Measurements from ENCODE around the gene SCNN1A.

GRCh38 chr12:6383572-6384498, 8.5 kb upstream of the SCNN1A start, which contains the start of gene LTBR:
- TF ChIP-seq CTCF (IDR thresholded peaks at IDR 0.05), result no peak
- peak in 1 of 2 donors; percentile 25 for TF ChIP-seq POLR2A (IDR thresholded peaks at IDR 0.05)
